DND-41 (cell line): ENCODE data around the gene TTLL9.

Experiments
- EZH2 ChIP-seq: IDR thresholded peaks from 3 replicates; pipeline ENCODE4 v1.6.1; 2012; ENCODE audit warnings: borderline replicate concordance, low read depth, mild to moderate bottlenecking, moderate library complexity, low read length, inconsistent platforms; ENCODE audit not compliant: severe bottlenecking
- TF ChIP-seq, protein P1 (sequence below): IDR thresholded peaks from 2 replicates; pipeline ENCODE4 v1.5.1; 2012; ENCODE audit warnings: borderline replicate concordance, low read length, moderate library complexity, mild to moderate bottlenecking; ENCODE audit not compliant: poor library complexity, severe bottlenecking; ENCODE audit errors: extremely low read depth

- no peak for TF ChIP-seq EZH2
- TF ChIP-seq, protein P1, sequence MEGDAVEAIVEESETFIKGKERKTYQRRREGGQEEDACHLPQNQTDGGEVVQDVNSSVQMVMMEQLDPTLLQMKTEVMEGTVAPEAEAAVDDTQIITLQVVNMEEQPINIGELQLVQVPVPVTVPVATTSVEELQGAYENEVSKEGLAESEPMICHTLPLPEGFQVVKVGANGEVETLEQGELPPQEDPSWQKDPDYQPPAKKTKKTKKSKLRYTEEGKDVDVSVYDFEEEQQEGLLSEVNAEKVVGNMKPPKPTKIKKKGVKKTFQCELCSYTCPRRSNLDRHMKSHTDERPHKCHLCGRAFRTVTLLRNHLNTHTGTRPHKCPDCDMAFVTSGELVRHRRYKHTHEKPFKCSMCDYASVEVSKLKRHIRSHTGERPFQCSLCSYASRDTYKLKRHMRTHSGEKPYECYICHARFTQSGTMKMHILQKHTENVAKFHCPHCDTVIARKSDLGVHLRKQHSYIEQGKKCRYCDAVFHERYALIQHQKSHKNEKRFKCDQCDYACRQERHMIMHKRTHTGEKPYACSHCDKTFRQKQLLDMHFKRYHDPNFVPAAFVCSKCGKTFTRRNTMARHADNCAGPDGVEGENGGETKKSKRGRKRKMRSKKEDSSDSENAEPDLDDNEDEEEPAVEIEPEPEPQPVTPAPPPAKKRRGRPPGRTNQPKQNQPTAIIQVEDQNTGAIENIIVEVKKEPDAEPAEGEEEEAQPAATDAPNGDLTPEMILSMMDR, result no peak
Observed at GRCh38 chr20:31974296-31974695, 103.9 kb downstream of the TTLL9 start.
